ENCODE measurements around the gene ZNF862.

ZNF862 gene

DNA sequence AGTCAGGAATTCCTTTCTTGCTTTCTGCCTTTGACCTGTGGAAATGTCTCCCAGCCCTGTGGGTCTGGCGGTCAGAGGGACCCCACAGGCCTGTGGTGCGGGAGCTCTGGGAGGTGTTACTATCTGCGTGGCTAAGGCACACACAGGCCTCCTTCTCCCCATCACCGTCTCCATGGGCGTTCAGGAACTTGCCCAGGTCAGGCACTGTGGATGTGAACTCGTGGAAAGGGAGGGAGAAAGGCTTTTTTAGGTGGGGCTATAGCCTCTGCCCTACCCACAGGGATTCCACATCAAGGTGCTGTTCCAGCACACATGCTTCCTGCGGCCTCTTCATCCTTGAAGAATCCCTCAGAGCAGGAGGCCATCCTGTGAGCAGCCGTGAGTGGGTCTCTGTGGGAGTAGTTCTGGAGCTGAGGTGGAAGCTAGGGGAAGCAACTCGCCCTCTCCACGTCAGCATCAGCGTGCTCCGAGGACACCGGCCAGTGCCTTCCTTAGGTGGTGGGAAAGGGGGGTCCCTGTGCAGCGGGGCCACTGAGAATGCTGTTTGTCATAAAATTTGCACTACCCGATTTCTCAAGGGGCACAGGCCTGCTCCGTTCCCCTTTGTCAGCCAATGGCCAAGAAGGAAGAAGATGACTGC is 28.1 kb downstream of the ZNF862 start:
- no peak for DNase-seq (ENCODE audit: low read depth in 2 of 3, low spot score in 1 of 3)

GRCh38 chr7:149866779-149867447 is 28.7 kb downstream of the ZNF862 start:
- DNase-seq (ENCODE audit: low read depth in 2 of 3, low spot score in 1 of 3): no peak

DNA sequence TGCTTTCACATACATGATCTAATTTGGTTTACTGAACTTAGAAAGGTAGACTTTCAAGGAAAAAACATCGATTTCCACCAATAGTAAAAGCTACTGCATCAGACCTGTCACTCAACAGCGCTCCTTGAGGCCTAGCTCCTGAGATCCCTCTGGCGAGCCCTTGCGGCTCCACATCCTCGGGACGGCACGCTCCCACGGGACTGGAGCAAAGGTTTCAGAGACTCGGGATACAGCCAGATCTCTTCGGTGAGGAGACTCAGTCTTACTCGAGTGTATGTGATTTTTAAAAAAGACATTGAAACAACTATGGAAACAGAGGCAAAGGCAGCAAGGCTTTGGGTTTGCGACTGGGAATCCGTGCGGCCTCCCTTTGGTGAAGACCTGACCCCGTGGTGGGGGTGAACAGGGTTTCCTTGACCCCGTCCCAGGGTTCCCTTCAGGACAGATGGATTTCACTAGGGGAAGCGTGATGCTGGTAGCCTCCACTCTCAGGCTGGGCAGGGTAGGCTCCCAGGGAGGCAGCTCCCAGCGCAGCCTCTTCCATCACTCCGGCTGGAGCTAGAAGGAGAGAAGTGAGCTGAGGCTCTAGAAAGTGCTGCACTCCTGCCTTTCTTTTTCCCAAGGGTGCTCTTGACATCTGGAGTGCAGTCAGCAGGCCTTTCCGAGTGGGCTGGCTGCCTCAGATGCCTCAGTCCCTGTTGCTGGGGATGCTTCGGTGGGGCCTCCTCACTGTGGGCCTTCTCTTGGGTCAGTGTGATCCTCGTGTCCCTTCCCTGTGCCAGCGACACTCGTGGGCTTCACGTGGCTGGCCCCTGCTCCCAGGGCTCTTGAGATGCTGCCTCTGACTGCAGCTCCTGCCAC is 29.8 kb downstream of the ZNF862 start:
- DNase-seq (ENCODE audit: low read depth in 2 of 3, low spot score in 1 of 3): no peak

DNA sequence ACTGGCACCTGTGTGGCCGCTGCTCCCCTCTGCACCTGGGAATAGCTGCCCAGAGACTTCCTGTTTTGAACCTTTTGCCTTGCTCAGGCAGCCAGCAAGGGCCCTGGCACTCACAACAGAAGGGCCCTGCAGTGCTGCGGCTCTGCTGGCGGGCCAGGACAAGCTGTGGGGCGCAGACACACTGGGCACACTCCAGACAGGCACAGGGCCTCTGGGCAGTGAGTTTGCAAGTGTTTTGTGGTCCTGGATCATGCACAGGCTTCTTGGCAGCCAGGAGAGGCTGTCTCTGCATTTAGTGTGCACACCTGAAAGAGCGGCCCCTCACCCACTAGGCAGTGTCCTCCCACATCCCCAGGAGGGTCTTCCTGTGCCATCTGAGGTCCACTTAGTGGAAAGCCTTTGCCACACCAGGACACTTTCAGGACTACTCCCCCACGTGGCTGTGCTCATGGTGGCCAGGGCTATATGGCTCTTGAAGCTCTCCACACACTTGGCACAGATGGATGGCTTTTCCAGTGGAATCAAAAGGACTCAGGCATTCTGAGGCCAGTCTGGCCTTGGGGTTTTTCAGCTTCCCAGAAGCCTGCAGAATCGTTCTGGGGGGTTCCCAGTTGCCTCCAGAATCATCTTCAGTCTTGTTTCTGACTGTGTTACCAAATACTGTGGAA is 30.6 kb downstream of the ZNF862 start:
- DNase-seq (ENCODE audit: low read depth in 2 of 3, low spot score in 1 of 3): no peak

- no peak for DNase-seq (ENCODE audit: low read depth in 2 of 3, low spot score in 1 of 3)
Measured at GRCh38 chr7:149869291-149869650, 31.1 kb downstream of the ZNF862 start.

- DNase-seq (ENCODE audit: low read depth in 2 of 3, low spot score in 1 of 3): no peak
Measured at GRCh38 chr7:149869867-149870266, 31.7 kb downstream of the ZNF862 start.

DNA sequence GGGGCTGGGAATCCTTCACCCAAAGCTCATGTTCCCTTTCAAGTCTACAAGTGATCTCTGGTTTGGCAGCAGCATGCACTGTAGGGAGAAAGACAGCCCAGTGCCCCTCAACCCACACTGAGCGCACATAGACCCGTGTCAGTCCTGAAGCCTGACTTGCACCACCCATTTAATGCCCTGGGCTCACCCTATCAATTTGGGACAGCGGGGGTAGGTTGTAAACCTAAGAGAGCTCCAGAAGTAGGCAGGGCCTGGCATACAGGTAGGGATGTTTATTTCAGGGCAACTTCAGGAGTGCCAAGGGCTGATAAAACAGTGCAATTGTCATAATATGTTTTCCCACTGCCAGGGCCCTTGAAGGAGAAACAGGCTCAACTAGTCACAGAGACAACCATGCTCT is 32.1 kb downstream of the ZNF862 start:
- no peak for DNase-seq (ENCODE audit: low read depth in 2 of 3, low spot score in 1 of 3)

- no peak for DNase-seq (ENCODE audit: low read depth in 2 of 3, low spot score in 1 of 3)
Measured at GRCh38 chr7:149870701-149871483, 32.7 kb downstream of the ZNF862 start.

GRCh38 chr7:149871576-149871975 is 33.4 kb downstream of the ZNF862 start:
- no peak for DNase-seq (ENCODE audit: low read depth in 2 of 3, low spot score in 1 of 3)

DNA sequence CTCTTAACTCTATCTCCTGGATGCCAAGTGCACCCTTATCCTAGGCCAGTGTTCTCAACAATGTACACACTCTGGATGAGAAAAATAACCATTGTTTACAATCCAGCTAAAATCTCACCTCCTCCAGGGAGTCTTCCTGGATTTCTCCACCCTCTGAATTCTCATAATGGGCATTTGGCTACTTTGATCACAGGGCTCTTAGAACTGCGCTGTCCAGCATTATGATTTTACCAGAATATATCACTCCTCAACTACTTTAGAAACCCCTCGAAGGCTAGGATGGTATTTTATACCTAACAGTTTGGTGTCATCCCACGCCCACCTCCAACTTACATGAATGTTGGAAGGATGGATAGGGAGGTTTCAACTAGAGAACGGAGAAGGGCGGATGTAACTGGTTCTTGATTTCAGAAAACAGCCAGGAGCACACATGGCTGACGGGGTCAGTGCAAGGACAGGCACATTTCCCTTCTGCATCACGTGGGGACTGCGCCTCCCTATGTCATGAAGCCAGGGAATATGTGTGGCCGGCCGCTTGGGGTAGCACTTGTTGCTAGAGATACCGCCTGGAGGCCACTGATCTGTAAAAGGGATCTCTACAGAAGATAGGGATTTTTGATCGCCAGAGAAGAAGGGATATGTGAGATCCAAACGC is 34.4 kb downstream of the ZNF862 start:
- no peak for DNase-seq (ENCODE audit: low read depth in 2 of 3, low spot score in 1 of 3)

DNA sequence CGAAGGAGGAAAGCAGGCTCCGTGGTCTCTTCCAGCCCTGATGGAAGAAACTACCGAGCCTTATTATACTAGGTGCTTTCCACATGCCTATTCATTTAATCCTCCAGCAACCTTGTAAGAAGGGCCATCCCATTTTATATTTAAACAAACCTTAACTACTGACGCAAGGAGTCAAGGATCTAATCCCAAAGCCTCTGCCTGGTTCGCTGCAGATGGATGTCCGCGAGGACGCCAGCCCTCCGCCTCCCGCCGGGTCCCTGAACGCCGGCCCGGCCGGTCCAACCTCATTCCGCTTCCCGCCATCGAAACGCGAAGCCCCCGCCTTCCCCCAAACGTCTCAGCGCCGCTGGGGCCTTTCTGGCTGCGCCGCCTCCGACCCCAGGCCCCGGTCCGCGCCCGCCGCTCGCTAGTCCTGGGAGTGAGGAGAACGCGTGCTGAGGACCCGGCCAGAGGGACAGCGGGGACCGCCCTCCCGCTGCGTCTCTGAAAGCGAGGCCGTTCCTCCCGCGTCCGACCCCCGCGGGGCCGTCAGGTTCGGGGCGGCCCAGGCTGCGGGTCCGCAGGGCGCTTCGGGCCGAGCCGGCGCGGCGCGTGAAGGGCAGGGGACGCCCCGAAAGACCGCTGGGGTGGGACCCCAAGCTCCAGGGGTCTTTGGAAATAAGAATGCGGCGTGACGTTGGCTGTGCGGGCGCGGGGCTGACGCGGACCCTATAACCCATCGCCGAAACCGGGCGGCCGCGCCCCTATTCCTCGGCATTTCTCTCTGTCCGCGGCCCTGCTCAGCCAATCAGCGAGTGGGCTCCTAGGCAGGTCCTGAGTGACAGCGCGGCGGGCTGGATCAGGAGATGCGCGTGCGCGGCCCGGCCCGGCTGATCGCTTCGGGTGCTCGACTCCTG is 35.1 kb downstream of the ZNF862 start, which contains the start of gene ATP6V0E2:
ATP6V0E2 (plus strand) TSS at position 896 of the 896 bp plus-strand sequence. CDS start 97 bp downstream, outside the sequence.
- peak; percentile 80 to 92 (median 90) for DNase-seq (ENCODE audit: low read depth in 2 of 3, low spot score in 1 of 3)

DNA sequence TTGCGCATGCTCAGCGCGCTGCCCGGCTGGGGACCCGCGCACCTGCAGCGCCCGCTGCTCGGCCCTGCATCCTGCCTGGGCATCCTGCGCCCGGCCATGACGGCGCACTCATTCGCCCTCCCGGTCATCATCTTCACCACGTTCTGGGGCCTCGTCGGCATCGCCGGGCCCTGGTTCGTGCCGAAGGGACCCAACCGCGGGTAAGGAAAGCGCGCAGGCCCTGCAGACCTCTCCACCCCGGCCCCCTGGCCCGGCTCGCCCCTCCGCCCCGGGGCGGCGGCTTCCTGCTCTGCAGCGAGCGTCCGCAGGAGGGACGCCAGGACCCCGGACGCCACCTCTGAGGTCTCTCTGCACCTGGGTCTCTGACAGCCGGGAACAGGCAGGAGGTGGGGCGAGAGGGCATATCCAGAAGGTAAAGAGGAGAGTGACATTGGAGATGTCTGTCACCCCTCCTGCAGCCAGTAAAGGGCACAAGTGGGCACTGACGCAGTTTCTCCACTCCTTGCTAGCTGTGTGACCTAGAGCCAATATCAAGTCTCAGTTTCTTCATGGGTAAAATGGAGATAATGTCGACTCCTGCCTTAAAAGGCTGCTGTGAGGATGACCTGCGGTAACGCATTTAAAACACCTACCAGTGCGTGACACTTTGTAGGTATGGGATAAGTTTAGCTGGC is 35.9 kb downstream of the ZNF862 start:
- DNase-seq (ENCODE audit: low read depth in 2 of 3, low spot score in 1 of 3): no peak

- DNase-seq (ENCODE audit: low read depth in 2 of 3, low spot score in 1 of 3): no peak
Measured at GRCh38 chr7:149874644-149875028, 36.5 kb downstream of the ZNF862 start.

DNA sequence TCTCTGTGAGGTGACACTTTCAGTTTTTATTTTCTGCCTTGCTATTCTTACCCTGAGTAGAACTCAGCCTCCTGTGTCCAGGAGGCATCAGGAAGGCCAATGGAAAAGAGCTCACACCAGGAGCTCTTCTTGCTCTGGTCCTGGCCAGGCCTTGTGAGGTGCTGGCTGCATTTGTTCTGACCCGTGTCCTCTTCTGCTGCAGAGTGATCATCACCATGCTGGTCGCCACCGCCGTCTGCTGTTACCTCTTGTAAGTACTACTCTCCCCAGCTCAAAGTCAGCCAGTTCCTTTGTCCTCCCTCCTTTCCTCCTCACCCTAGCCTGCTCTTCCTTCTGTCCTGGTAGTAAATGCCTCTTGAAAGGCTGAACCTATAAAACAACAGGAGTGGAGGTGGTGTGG is 37.2 kb downstream of the ZNF862 start:
- no peak for DNase-seq (ENCODE audit: low read depth in 2 of 3, low spot score in 1 of 3)

GRCh38 chr7:149877890-149878522 is 39.8 kb downstream of the ZNF862 start:
- no peak for DNase-seq (ENCODE audit: low read depth in 2 of 3, low spot score in 1 of 3)

- DNase-seq (ENCODE audit: low read depth in 2 of 3, low spot score in 1 of 3): no peak
Measured at GRCh38 chr7:149878523-149878921, 40.3 kb downstream of the ZNF862 start.

- no peak for DNase-seq (ENCODE audit: low read depth in 2 of 3, low spot score in 1 of 3)
Measured at GRCh38 chr7:149879271-149879743, 41.1 kb downstream of the ZNF862 start.

All from stimulated activated CD4-positive, alpha-beta T cell treated with anti-CD3 and anti-CD28 coated beads, Interleukin-12 subunit alpha, Interleukin-12 subunit beta, amount 100 ng/mL, for 48 hours (primary cell).